Astrocyte (in vitro differentiated cells and primary cell): ENCODE data around the gene CASP10. TPM values are rescaled to one million over a fixed set of nuclear protein-coding genes. Genes with fewer than 3 reads are reported as not detected.

ENCODE experiments used
- DNase-seq: peaks from one replicate; pipeline ENCODE4 v3.0.0-alpha.2; 2010; ENCODE audit warnings: low read depth
- FAIRE-seq: peaks from 2 replicates; lab custom pipeline; 2011; peaks lifted over from hg19 to GRCh38; lab: Jason Lieb, UNC
- H2AFZ ChIP-seq: 2 replicates; pipeline ENCODE4 v1.6.0; 2012; ENCODE audit warnings: low read depth, low read length, inconsistent platforms
- H3K27ac ChIP-seq: 2 replicates; pipeline ENCODE4 v1.5.1; 2011; ENCODE audit warnings: low read depth, low read length, inconsistent platforms
- H3K27me3 ChIP-seq: 2 replicates; pipeline ENCODE4 v1.6.0; 2011; ENCODE audit warnings: low read length, inconsistent platforms; ENCODE audit not compliant: insufficient read depth
- H3K36me3 ChIP-seq: 2 replicates; pipeline ENCODE4 v1.5.1; 2011; ENCODE audit warnings: low read length, inconsistent platforms; ENCODE audit not compliant: insufficient read depth
- H3K4me1 ChIP-seq: 2 replicates; pipeline ENCODE4 v1.5.1; 2011; ENCODE audit warnings: low read length, inconsistent platforms; ENCODE audit not compliant: insufficient read depth
- H3K4me2 ChIP-seq: 2 replicates; pipeline ENCODE4 v1.6.0; 2012; ENCODE audit warnings: low read length, inconsistent platforms
- H3K4me3 ChIP-seq: 2 replicates; pipeline ENCODE4 v1.5.1; 2011; ENCODE audit warnings: low read depth, mild to moderate bottlenecking, low read length, inconsistent platforms; ENCODE audit not compliant: insufficient read depth
- H3K79me2 ChIP-seq: 2 replicates; pipeline ENCODE4 v1.6.0; 2012; ENCODE audit warnings: mild to moderate bottlenecking, low read length, inconsistent platforms; ENCODE audit not compliant: insufficient read depth
- H3K9ac ChIP-seq: 2 replicates; pipeline ENCODE4 v1.6.0; 2012; ENCODE audit warnings: mild to moderate bottlenecking, low read length, inconsistent platforms
- H3K9me3 ChIP-seq: 2 replicates; pipeline ENCODE4 v1.5.1; 2012; ENCODE audit warnings: low read depth, mild to moderate bottlenecking, low read length, inconsistent platforms; ENCODE audit not compliant: insufficient read depth
- H4K20me1 ChIP-seq: 2 replicates; pipeline ENCODE4 v1.6.0; 2012; ENCODE audit warnings: low read length, inconsistent platforms; ENCODE audit not compliant: insufficient read depth
- H3K27ac Mint-ChIP-seq: one replicate; pipeline ENCODE4 v1.8.0; 2021; ENCODE audit warnings: mild to moderate bottlenecking, mixed read lengths; ENCODE audit not compliant: unreplicated experiment
- H3K27me3 Mint-ChIP-seq: one replicate; pipeline ENCODE4 v1.8.0; 2021; ENCODE audit warnings: low read depth, mixed read lengths; ENCODE audit not compliant: unreplicated experiment
- H3K36me3 Mint-ChIP-seq: one replicate; pipeline ENCODE4 v1.8.0; 2021; ENCODE audit warnings: low read depth, mixed read lengths; ENCODE audit not compliant: unreplicated experiment
- H3K4me1 Mint-ChIP-seq: one replicate; pipeline ENCODE4 v1.8.0; 2021; ENCODE audit warnings: low read depth, mixed read lengths; ENCODE audit not compliant: unreplicated experiment
- H3K4me3 Mint-ChIP-seq: one replicate; pipeline ENCODE4 v1.8.0; 2021; ENCODE audit warnings: mild to moderate bottlenecking, moderate library complexity, mixed read lengths; ENCODE audit not compliant: unreplicated experiment
- H3K9me3 Mint-ChIP-seq: one replicate; pipeline ENCODE4 v1.8.0; 2021; ENCODE audit warnings: mild to moderate bottlenecking, mixed read lengths; ENCODE audit not compliant: unreplicated experiment
- CTCF ChIP-seq: IDR thresholded peaks from 2 replicates; pipeline ENCODE4 v1.5.1; 2011; ENCODE audit warnings: low read depth, mild to moderate bottlenecking, inconsistent platforms, low read length, moderate library complexity; ENCODE audit not compliant: insufficient read depth
- EZH2 ChIP-seq: IDR thresholded peaks from 2 replicates; pipeline ENCODE4 v1.6.1; 2012; ENCODE audit warnings: mild to moderate bottlenecking, low read length, inconsistent platforms; ENCODE audit not compliant: insufficient read depth
- total RNA-seq: library from RNA; stranded (reverse); gene quantifications from 2 replicates; pipeline ENCODE4 v1.2.1, GENCODE V29; 2021

Gene CASP10
- total RNA-seq, 1 donor from 2014 or later = 0.43 TPM

GRCh38 chr2:201216918-201217317 lies 34.0 kb downstream of the CASP10 start:
- Histone ChIP-seq H3K9me3 (no peaks in the 10 kb centered on the region), H3K4me1 (no peaks in the 10 kb centered on the region), H3K9ac (no peak overlapping the region), H4K20me1 (no peaks in the 10 kb centered on the region), H3K4me3 (no peak overlapping the region), H3K27ac (no peak overlapping the region), H3K4me2 (no peak overlapping the region), H3K27me3 (no peaks in the 10 kb centered on the region), H3K79me2 (no peaks in the 10 kb centered on the region), H3K36me3 (no peaks in the 10 kb centered on the region), H2AFZ (no peak overlapping the region)
- FAIRE-seq (no peak), DNase-seq (no peak)
- Mint-ChIP-seq H3K27me3 (no peaks in the 10 kb centered on the region), H3K4me3 (no peak overlapping the region), H3K4me1 (peaks cover 20% of the 10 kb centered on the region), H3K27ac (no peak overlapping the region), H3K36me3 (peaks cover 2% of the 10 kb centered on the region), H3K9me3 (no peaks in the 10 kb centered on the region)
- TF ChIP-seq EZH2 (no peak), CTCF (no peak)

DNA sequence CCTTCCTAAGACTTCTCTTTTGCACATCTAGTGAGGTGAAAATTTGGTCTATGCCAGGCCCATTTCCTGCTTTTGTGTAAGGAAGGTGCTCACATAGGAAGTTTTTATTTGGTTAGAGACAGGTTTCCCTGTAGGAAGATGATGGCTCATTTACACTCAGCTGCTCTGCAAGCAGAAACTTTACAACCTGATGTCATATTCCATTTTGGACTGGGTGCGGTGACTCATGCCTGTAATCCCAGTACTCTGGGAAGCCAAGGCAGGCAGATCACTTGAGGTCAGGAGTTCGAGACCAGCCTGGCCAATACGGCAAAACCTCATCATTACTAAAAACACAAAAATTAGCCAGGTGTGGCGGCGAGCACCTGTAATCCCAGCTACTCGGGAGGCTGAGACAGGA lies 35.8 kb downstream of the CASP10 start:
- no peak overlapping the region for H3K4me3 ChIP-seq
- H3K9ac ChIP-seq = no peak overlapping the region
- H3K4me1 ChIP-seq = no peaks in the 10 kb centered on the region
- DNase-seq = no peak
- H3K27me3 Mint-ChIP-seq = no peaks in the 10 kb centered on the region
- TF ChIP-seq CTCF (no peak), EZH2 (no peak)
- no peaks in the 10 kb centered on the region for H3K27me3 ChIP-seq
- H3K36me3 ChIP-seq = no peaks in the 10 kb centered on the region
- no peaks in the 10 kb centered on the region for H3K9me3 Mint-ChIP-seq
- H3K27ac Mint-ChIP-seq = no peak overlapping the region
- no peak overlapping the region for H3K27ac ChIP-seq
- H3K4me1 Mint-ChIP-seq = peaks cover 22% of the 10 kb centered on the region
- H4K20me1 ChIP-seq = no peaks in the 10 kb centered on the region
- no peak for FAIRE-seq
- no peak overlapping the region for H2AFZ ChIP-seq
- H3K4me3 Mint-ChIP-seq = no peak overlapping the region
- peaks cover 2% of the 10 kb centered on the region for H3K36me3 Mint-ChIP-seq
- no peaks in the 10 kb centered on the region for H3K9me3 ChIP-seq
- H3K4me2 ChIP-seq = no peak overlapping the region
- no peaks in the 10 kb centered on the region for H3K79me2 ChIP-seq

DNA sequence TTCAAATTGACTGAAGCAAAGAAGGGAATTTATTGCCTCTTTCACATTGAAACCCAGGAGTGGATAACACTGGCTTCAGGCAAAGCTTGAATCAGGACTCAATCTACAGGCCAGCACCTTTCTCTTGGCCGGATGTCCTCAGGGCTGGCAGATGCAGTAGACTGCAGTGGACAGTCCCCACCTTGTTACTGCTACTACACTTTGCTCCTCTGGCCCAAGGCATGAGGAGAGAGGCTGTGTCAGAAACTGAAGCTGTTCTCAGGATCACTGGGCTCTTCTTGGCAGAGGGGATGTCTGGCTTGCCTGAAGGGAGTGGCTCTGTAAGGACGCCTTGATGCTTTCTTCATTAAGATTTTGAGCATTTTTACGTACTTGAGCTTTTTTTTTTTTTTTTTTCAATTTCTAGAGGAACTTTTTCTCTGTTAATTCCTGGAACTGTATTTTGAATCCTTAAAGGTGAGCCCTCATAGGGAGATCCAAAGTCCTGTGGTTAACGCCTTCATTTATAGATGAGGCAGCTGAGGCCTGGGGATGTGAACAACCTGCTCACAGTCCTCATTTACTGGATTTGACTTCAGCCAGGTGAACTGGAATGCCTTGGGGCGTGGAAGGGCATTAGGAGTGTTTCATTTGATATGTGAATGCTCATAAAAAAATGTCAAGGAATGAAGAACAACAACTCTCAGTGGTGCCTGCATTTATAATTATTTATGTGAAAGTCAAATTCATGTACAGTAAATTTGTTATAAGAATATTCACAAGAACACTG lies 36.6 kb downstream of the CASP10 start:
- peaks cover 2% of the 10 kb centered on the region for H3K36me3 Mint-ChIP-seq
- no peak for FAIRE-seq
- Histone ChIP-seq H3K4me2 (no peak overlapping the region), H3K4me1 (no peaks in the 10 kb centered on the region), H4K20me1 (no peaks in the 10 kb centered on the region), H3K36me3 (no peaks in the 10 kb centered on the region), H3K27me3 (no peaks in the 10 kb centered on the region), H2AFZ (no peak overlapping the region), H3K9ac (no peak overlapping the region), H3K4me3 (no peak overlapping the region), H3K9me3 (no peaks in the 10 kb centered on the region), H3K79me2 (no peaks in the 10 kb centered on the region), H3K27ac (no peak overlapping the region)
- H3K27me3 Mint-ChIP-seq = no peaks in the 10 kb centered on the region
- H3K4me1 Mint-ChIP-seq = peaks cover 22% of the 10 kb centered on the region
- DNase-seq = no peak
- no peak overlapping the region for H3K27ac Mint-ChIP-seq
- H3K4me3 Mint-ChIP-seq = no peak overlapping the region
- H3K9me3 Mint-ChIP-seq = no peaks in the 10 kb centered on the region
- no peak for TF ChIP-seq EZH2
- TF ChIP-seq CTCF = no peak
